HCT116 (cell line): ENCODE measurements around the gene SUSD4. TPM values are rescaled to one million over a fixed set of nuclear protein-coding genes. Genes with fewer than 3 reads are reported as not detected.

Experiments used
- ATAC-seq: fragments of 200-7000 bp; cut with Tn5 transposase; 2 replicates; pipeline ENCODE4 v1.9.1; 2020; ENCODE audit warnings: mild to moderate bottlenecking, moderate library complexity
- BruUV-seq: library from RNA; stranded (reverse); fragments of 400-500 nt; replicated peaks from 2 replicates; lab custom pipeline; 2021; lab: Mats Ljungman, UMichigan
- CTCF ChIA-PET: fragments of 300-600 bp; sonication (Branson Sonifier 250); formaldehyde crosslinking; loops from one replicate; lab custom pipeline; 2021; ENCODE audit warnings: antibody characterized with exemption; lab: Charles Lee
- POLR2A ChIA-PET: fragments of 300-600, 350-600 bp; sonication (Branson Sonifier 250); formaldehyde crosslinking; loops from one replicate; lab custom pipeline; 2021; ENCODE audit warnings: antibody characterized with exemption; lab: Charles Lee
- RAD21 ChIA-PET, 2 experiments: fragments of 300-600 bp; sonication (Branson Sonifier 250); formaldehyde crosslinking; loops; one replicate each; lab custom pipeline; 2023; ENCODE audit warnings: low total read pairs in 2 of 2; ENCODE audit not compliant: uncharacterized antibody in 2 of 2, unreplicated experiment in 2 of 2, low non-redundant PET in 1 of 2; lab: Charles Lee
- DNase-seq: peaks from one replicate; pipeline ENCODE4 v3.0.0-alpha.2; 2010; ENCODE audit warnings: low read depth, low spot score
- H2AFZ ChIP-seq: fragments of 200-600 bp; shearing (Covaris generic), sonication (generic); 2 replicates; pipeline ENCODE4 v1.6.1; 2017; ENCODE audit warnings: low read depth, mixed run types, mixed read lengths, antibody characterized with exemption, low read length; ENCODE audit not compliant: poor library complexity, severe bottlenecking
- H3K27ac ChIP-seq: 2 replicates; pipeline ENCODE4 v1.5.1; 2012; ENCODE audit warnings: low read depth, low read length
- H3K27me3 ChIP-seq: fragments of 200-600 bp; sonication (generic); 2 replicates; pipeline ENCODE4 v1.6.1; 2016; ENCODE audit warnings: mixed run types, low read length, mixed read lengths; ENCODE audit not compliant: insufficient read depth
- H3K36me3 ChIP-seq, 2 experiments: fragments of 200-500 bp in 1 of 2; fragments of 200-600 bp in 1 of 2; sonication (Bioruptor generic) in 1 of 2; sonication (generic) in 1 of 2; 2 replicates each; pipeline versions ENCODE4 v1.5.1 to v1.6.1; 2014 to 2016; ENCODE audit warnings: low read length in 2 of 2, inconsistent platforms in 1 of 2, mixed read lengths in 1 of 2, mixed run types in 1 of 2; ENCODE audit not compliant: insufficient read depth in 2 of 2, control insufficient read depth in 1 of 2
- H3K4me1 ChIP-seq, 2 experiments: fragments of 200-600 bp in 1 of 2; sonication (generic) in 1 of 2; 2 replicates each; pipeline versions ENCODE4 v1.5.1 to v1.6.1; 2012 to 2017; ENCODE audit warnings: low read length in 2 of 2, inconsistent platforms in 1 of 2, mild to moderate bottlenecking in 1 of 2, mixed read lengths in 1 of 2, mixed run types in 1 of 2, moderate library complexity in 1 of 2; ENCODE audit not compliant: insufficient read depth in 2 of 2, control insufficient read depth in 1 of 2
- H3K4me2 ChIP-seq: fragments of 200-600 bp; sonication (generic); 2 replicates; pipeline ENCODE4 v1.6.1; 2017; ENCODE audit warnings: mixed run types, low read length, mixed read lengths
- H3K4me3 ChIP-seq, 2 experiments: fragments of 200-600 bp in 1 of 2; sonication (generic) in 1 of 2; replicated peaks in 1 of 2; 2 replicates each; pipeline ENCODE4 v1.5.1; 2011 to 2016; ENCODE audit warnings: low read length in 2 of 2, control low read depth in 1 of 2, low read depth in 1 of 2, mild to moderate bottlenecking in 1 of 2, mixed read lengths in 1 of 2, mixed run types in 1 of 2
- H3K79me2 ChIP-seq: fragments of 200-600 bp; sonication (generic); 2 replicates; pipeline ENCODE4 v1.6.1; 2017; ENCODE audit warnings: mild to moderate bottlenecking, mixed run types, low read length, moderate library complexity, mixed read lengths; ENCODE audit not compliant: insufficient read depth
- H3K9ac ChIP-seq: fragments of 200-600 bp; sonication (generic); 2 replicates; pipeline ENCODE4 v1.6.1; 2016; ENCODE audit warnings: low read length, mixed read lengths
- H3K9me2 ChIP-seq: fragments of 200-600 bp; sonication (generic), shearing (Covaris generic); 2 replicates; pipeline ENCODE4 v1.6.1; 2017; ENCODE audit warnings: mixed run types, mild to moderate bottlenecking, moderate library complexity; ENCODE audit not compliant: insufficient read depth
- H3K9me3 ChIP-seq, 2 experiments: fragments of 200-500 bp in 1 of 2; fragments of 200-600 bp in 1 of 2; sonication (Bioruptor generic) in 1 of 2; sonication (generic) in 1 of 2; 2 replicates each; pipeline ENCODE4 v1.6.1; 2014 to 2017; ENCODE audit warnings: low read length in 2 of 2, mixed read lengths in 2 of 2, inconsistent platforms in 1 of 2, low read depth in 1 of 2, mild to moderate bottlenecking in 1 of 2, mixed run types in 1 of 2, moderate library complexity in 1 of 2; ENCODE audit not compliant: control insufficient read depth in 1 of 2, insufficient read depth in 1 of 2
- H4K20me1 ChIP-seq: fragments of 200-600 bp; sonication (generic), shearing (Covaris generic); 2 replicates; pipeline ENCODE4 v1.6.1; 2017; ENCODE audit warnings: mixed run types, mild to moderate bottlenecking, moderate library complexity; ENCODE audit not compliant: insufficient read depth
- ATF3 ChIP-seq: IDR thresholded peaks from 2 replicates; pipeline ENCODE4 v1.6.1; 2012
- CBX3 ChIP-seq: IDR thresholded peaks from 2 replicates; pipeline ENCODE4 v1.6.1; 2012; ENCODE audit warnings: low read depth
- CEBPB ChIP-seq: IDR thresholded peaks from 2 replicates; pipeline ENCODE4 v1.6.1; 2012; ENCODE audit warnings: low read depth
- CTCF ChIP-seq, 3 experiments: fragments of 200-600 bp in 1 of 3; sonication (generic) in 1 of 3; IDR thresholded peaks in 2 of 3; conservative IDR thresholded peaks in 1 of 3; 2 replicates each; pipeline ENCODE4 v1.5.1; 2012 to 2017; ENCODE audit warnings: low read depth in 2 of 3, low read length in 2 of 3, antibody characterized with exemption in 1 of 3, borderline replicate concordance in 1 of 3, control low read depth in 1 of 3, mild to moderate bottlenecking in 1 of 3, mixed read lengths in 1 of 3, mixed run types in 1 of 3, moderate library complexity in 1 of 3; ENCODE audit not compliant: insufficient read depth in 1 of 3
- ELF1 ChIP-seq: IDR thresholded peaks from 2 replicates; pipeline ENCODE4 v1.6.1; 2012; ENCODE audit warnings: low read depth, borderline replicate concordance
- EZH2phosphoT487 ChIP-seq: fragments of 200-600 bp; IDR thresholded peaks from 2 replicates; pipeline ENCODE4 v1.6.1; 2018; ENCODE audit warnings: antibody characterized with exemption, borderline replicate concordance
- POLR2A ChIP-seq: IDR thresholded peaks from 2 replicates; pipeline ENCODE4 v1.7.0; 2011; ENCODE audit warnings: borderline replicate concordance; ENCODE audit not compliant: insufficient read depth, insufficient read length; ENCODE audit errors: extremely low read depth
- RAD21 ChIP-seq: IDR thresholded peaks from 2 replicates; pipeline ENCODE4 v1.6.1; 2012; ENCODE audit warnings: low read depth, mild to moderate bottlenecking
- TCF7L2 ChIP-seq: IDR thresholded peaks from 2 replicates; pipeline ENCODE4 v1.7.0; 2011; ENCODE audit warnings: borderline replicate concordance, inconsistent platforms; ENCODE audit not compliant: insufficient read depth, insufficient read length; ENCODE audit errors: extremely low read depth
- YY1 ChIP-seq: IDR thresholded peaks from 2 replicates; pipeline ENCODE4 v1.6.1; 2011; ENCODE audit warnings: low read length, low read depth, moderate library complexity, mild to moderate bottlenecking; ENCODE audit not compliant: insufficient replicate concordance; ENCODE audit errors: extremely low read depth
- ZFX ChIP-seq: fragments of 450-650 bp; IDR thresholded peaks from 2 replicates; pipeline ENCODE4 v1.6.1; 2017
- ZNF274 ChIP-seq: fragments of 200-500 bp; sonication (Bioruptor generic); IDR thresholded peaks from 2 replicates; pipeline ENCODE4 v1.6.1; 2014; ENCODE audit warnings: mild to moderate bottlenecking, low read depth, low read length, inconsistent platforms
- intact Hi-C: fragments of 100-400 bp; cut with micrococcal nuclease; formaldehyde crosslinking; loops from 2 replicates; pipeline ENCODE4 v1.10.0; 2022
- total RNA-seq: library from RNA; stranded (reverse); gene quantifications from one replicate; pipeline ENCODE4 v1.2.1, GENCODE V29; 2021; ENCODE audit not compliant: unreplicated experiment

SUSD4 gene
- total RNA-seq, 1 experiment from 2014 or later, result 0.59 TPM

- H4K20me1 ChIP-seq, result no peaks in the 10 kb centered on the region
- no peak overlapping the region for H3K4me2 ChIP-seq
- BruUV-seq, result no TSS peak
- ChIA-PET POLR2A (no interaction called here), RAD21 (interaction anchor here in 1 of 2 experiments (0.6 kb wide), 1 partner anchor 239 kb away, joined by 5 read pairs; no protein-coding TSS in a partner anchor), CTCF (no interaction called here)
- no peak overlapping the region for H3K9ac ChIP-seq
- H3K27ac ChIP-seq, result no peak overlapping the region
- no peak overlapping the region for H3K4me3 ChIP-seq
- intact Hi-C loops, result no loop called here
- H3K9me2 ChIP-seq, result no peaks in the 10 kb centered on the region
- no peak for DNase-seq
- ATAC-seq, result no peak
- H2AFZ ChIP-seq, result no peak overlapping the region
- no peaks in the 10 kb centered on the region for H3K9me3 ChIP-seq
- no peaks in the 10 kb centered on the region for H3K27me3 ChIP-seq
- TF ChIP-seq CBX3 (no peak), EZH2phosphoT487 (no peak), RAD21 (no peak), ELF1 (no peak), CTCF (IDR thresholded peaks at IDR 0.05 in 2 of 3, conservative IDR thresholded peaks at IDR 0.05 in 1 of 3; ENCODE audit: borderline replicate concordance in 1 of 3, insufficient read depth in 1 of 3, low read depth in 2 of 3, low read length in 2 of 3) (no peak), ATF3 (no peak), CEBPB (no peak), YY1 (no peak), ZNF274 (no peak), TCF7L2 (no peak), ZFX (no peak), POLR2A (no peak)
- H3K36me3 ChIP-seq, result no peaks in the 10 kb centered on the region
- no peaks in the 10 kb centered on the region for H3K79me2 ChIP-seq
- no peaks in the 10 kb centered on the region for H3K4me1 ChIP-seq
These were observed 97.3 kb downstream of the SUSD4 start for GRCh38 chr1:223266632-223267172.
